PC-3 (cell line): Measurements from ENCODE around the gene PITPNM3. TPM values are rescaled to one million over a fixed set of nuclear protein-coding genes. Genes with fewer than 3 reads are reported as not detected.

Source experiments
- ATAC-seq: fragments of 200-7000 bp; cut with Tn5 transposase; 2 replicates; pipeline ENCODE4 v1.9.1; 2020; ENCODE audit warnings: mild to moderate bottlenecking, moderate library complexity
- BruUV-seq: library from RNA; stranded (reverse); fragments of 400-500 nt; replicated peaks from 2 replicates; lab custom pipeline; 2021; lab: Mats Ljungman, UMichigan
- CTCF ChIA-PET: fragments of 300-600 bp; sonication (Branson Sonifier 250); formaldehyde crosslinking; loops from one replicate; lab custom pipeline; 2022; ENCODE audit warnings: antibody characterized with exemption; lab: Charles Lee
- POLR2A ChIA-PET: fragments of 300-600 bp; sonication (Branson Sonifier 250); formaldehyde crosslinking; loops from one replicate; lab custom pipeline; 2022; ENCODE audit warnings: antibody characterized with exemption; ENCODE audit not compliant: unreplicated experiment; lab: Charles Lee
- DNase-seq: peaks from one replicate; pipeline ENCODE4 v3.0.0-alpha.2; 2015
- H2AFZ ChIP-seq: fragments of 300-600 bp; sonication (generic); 2 replicates; pipeline ENCODE4 v1.6.0; 2016; ENCODE audit warnings: antibody characterized with exemption, low read length
- H3F3A ChIP-seq: fragments of 300-600 bp; sonication (generic); one replicate; pipeline ENCODE4 v1.6.0; 2017; ENCODE audit warnings: antibody characterized with exemption, low read length, control low read depth, mild to moderate bottlenecking; ENCODE audit not compliant: unreplicated experiment
- H3K27ac ChIP-seq: fragments of 300-600 bp; sonication (generic); 2 replicates; pipeline ENCODE4 v1.5.1; 2016; ENCODE audit warnings: mild to moderate bottlenecking, low read length
- H3K27me3 ChIP-seq: fragments of 300-600 bp; sonication (generic); 2 replicates; pipeline ENCODE4 v1.6.1; 2016; ENCODE audit warnings: low read length, mixed read lengths
- H3K36me3 ChIP-seq: fragments of 300-600 bp; sonication (generic); 2 replicates; pipeline ENCODE4 v1.6.1; 2016; ENCODE audit warnings: low read depth, mixed run types, low read length, mixed read lengths
- H3K4me1 ChIP-seq: fragments of 300-600 bp; sonication (generic); 2 replicates; pipeline ENCODE4 v1.5.1; 2016; ENCODE audit warnings: low read length; ENCODE audit not compliant: insufficient read depth
- H3K4me2 ChIP-seq: fragments of 300-600 bp; sonication (generic); 2 replicates; pipeline ENCODE4 v1.6.0; 2016; ENCODE audit warnings: low read length
- H3K4me3 ChIP-seq: fragments of 300-600 bp; sonication (generic); 2 replicates; pipeline ENCODE4 v1.5.1; 2016; ENCODE audit warnings: mild to moderate bottlenecking, low read length, mixed read lengths
- H3K79me2 ChIP-seq: fragments of 300-600 bp; sonication (generic); 2 replicates; pipeline ENCODE4 v1.6.1; 2017; ENCODE audit warnings: low read length, mixed read lengths
- H3K9ac ChIP-seq: fragments of 300-600 bp; sonication (generic); 2 replicates; pipeline ENCODE4 v1.6.0; 2016; ENCODE audit warnings: mild to moderate bottlenecking, low read length
- H3K9me2 ChIP-seq: fragments of 300-600 bp; sonication (generic); replicated peaks from 2 replicates; pipeline ENCODE4 v1.6.1; 2016; ENCODE audit warnings: mixed run types, low read length, mixed read lengths
- H3K9me3 ChIP-seq: fragments of 300-600 bp; sonication (generic); 2 replicates; pipeline ENCODE4 v1.6.1; 2016; ENCODE audit warnings: low read length, mixed read lengths
- H4K20me1 ChIP-seq: fragments of 300-600 bp; sonication (generic); 2 replicates; pipeline ENCODE4 v1.6.1; 2016; ENCODE audit warnings: low read length, mixed read lengths
- EZH2 ChIP-seq: fragments of 300-600 bp; sonication (generic); IDR thresholded peaks from one replicate; pipeline ENCODE4 v1.6.1; 2017; ENCODE audit warnings: antibody characterized with exemption, mild to moderate bottlenecking, low read length; ENCODE audit not compliant: unreplicated experiment
- EZH2phosphoT487 ChIP-seq: fragments of 300-600 bp; sonication (generic); IDR thresholded peaks from 2 replicates; pipeline ENCODE4 v1.6.1; 2018; ENCODE audit warnings: mild to moderate bottlenecking, antibody characterized with exemption, low read length, borderline replicate concordance
- intact Hi-C: fragments of 100-400 bp; cut with micrococcal nuclease; formaldehyde crosslinking; loops from 2 replicates; pipeline ENCODE4 v1.9.0; 2023
- total RNA-seq: library from RNA; depleted of rRNA; stranded (reverse); fragments of >200 nt; gene quantifications from 2 replicates; pipeline ENCODE4 v1.2.3, GENCODE V29; 2014
- TF ChIP-seq, protein P1 (sequence below): fragments of 300-600 bp; sonication (generic); conservative IDR thresholded peaks from 2 replicates; pipeline ENCODE4 v1.5.1; 2017; ENCODE audit warnings: antibody characterized with exemption, low read depth, mild to moderate bottlenecking, low read length

PITPNM3 gene
- total RNA-seq, 1 experiment from 2014 or later, result 7.1 TPM

DNA sequence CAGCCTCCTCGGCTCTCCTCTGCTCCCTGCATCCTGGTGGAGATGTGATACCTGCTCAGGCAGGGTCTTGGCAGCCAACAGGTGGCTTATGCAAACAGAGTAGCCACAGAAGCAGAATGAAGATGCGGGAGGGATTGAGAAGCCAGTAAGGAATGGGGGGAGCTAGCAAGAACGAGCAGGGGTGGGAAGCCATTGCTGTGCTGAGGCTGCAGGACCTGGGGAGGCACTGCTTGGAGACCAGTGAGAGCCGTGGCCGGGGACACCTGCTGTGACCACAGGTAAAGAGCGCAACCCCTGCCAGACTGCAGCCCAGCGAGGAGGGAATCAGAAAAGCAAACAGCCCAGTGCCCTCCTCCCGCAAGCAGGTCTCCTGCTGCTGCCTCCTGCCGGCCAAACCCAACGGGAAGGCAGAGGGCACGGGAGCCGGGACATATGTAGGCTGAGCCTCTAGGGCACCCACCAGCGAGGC is 136.1 kb downstream of the PITPNM3 start:
- Histone ChIP-seq H3K9ac (no peak overlapping the region), H3K79me2 (no peaks in the 10 kb centered on the region), H3F3A (no peaks in the 10 kb centered on the region), H4K20me1 (no peaks in the 10 kb centered on the region), H3K4me2 (peak overlapping the region; percentile 16; the same call in 1 of the 2 replicates), H3K27ac (no peak overlapping the region), H3K9me2 (no peaks in the 10 kb centered on the region), H3K36me3 (no peaks in the 10 kb centered on the region), H3K4me1 (no peaks in the 10 kb centered on the region), H2AFZ (0 out of 2 replicates have a peak overlapping the region, but pooled peaks have one; percentile 30), H3K27me3 (no peaks in the 10 kb centered on the region), H3K4me3 (no peak overlapping the region), H3K9me3 (no peaks in the 10 kb centered on the region)
- CTCF ChIA-PET, result no interaction called here
- POLR2A ChIA-PET, result no interaction called here
- TF ChIP-seq EZH2phosphoT487 (no peak), EZH2 (no peak)
- TF ChIP-seq, protein P1, sequence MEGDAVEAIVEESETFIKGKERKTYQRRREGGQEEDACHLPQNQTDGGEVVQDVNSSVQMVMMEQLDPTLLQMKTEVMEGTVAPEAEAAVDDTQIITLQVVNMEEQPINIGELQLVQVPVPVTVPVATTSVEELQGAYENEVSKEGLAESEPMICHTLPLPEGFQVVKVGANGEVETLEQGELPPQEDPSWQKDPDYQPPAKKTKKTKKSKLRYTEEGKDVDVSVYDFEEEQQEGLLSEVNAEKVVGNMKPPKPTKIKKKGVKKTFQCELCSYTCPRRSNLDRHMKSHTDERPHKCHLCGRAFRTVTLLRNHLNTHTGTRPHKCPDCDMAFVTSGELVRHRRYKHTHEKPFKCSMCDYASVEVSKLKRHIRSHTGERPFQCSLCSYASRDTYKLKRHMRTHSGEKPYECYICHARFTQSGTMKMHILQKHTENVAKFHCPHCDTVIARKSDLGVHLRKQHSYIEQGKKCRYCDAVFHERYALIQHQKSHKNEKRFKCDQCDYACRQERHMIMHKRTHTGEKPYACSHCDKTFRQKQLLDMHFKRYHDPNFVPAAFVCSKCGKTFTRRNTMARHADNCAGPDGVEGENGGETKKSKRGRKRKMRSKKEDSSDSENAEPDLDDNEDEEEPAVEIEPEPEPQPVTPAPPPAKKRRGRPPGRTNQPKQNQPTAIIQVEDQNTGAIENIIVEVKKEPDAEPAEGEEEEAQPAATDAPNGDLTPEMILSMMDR, result peak; percentile 60
- intact Hi-C loops, result loop anchor here (5.0 kb wide), 1 partner anchor 913 kb away; no protein-coding TSS in a partner anchor
- DNase-seq, result peak; percentile 43
- peak; percentile 54 for ATAC-seq
- BruUV-seq, result no TSS peak

DNA sequence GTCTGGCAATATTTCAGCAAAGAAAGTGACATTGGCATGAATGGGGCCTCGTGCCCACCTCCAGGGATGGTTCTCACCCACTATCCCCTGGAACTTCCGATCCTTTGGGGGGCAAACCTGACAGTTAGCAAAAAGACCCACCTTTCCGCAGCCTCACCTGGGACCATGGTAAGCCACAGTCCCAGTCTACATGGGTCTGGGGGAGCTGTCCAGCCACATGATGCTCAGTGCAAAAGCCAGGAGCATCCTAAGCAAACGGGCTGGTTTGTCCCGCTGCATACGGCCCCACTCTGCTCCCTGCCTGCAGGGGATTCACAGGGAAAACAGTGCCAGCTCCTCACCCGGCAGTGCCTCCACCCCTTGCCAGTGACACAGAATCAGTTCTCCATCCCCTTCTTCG is 140.7 kb downstream of the PITPNM3 start:
- BruUV-seq, result no TSS peak
- POLR2A ChIA-PET, result no interaction called here
- no peak overlapping the region for H3K4me3 ChIP-seq

More for the DNA sequence above, 140.7 kb downstream of the PITPNM3 start:
- H2AFZ ChIP-seq, result no peak overlapping the region
- no peaks in the 10 kb centered on the region for H3K9me2 ChIP-seq
- no peaks in the 10 kb centered on the region for H4K20me1 ChIP-seq
- no peak overlapping the region for H3K27ac ChIP-seq
- H3K36me3 ChIP-seq, result no peaks in the 10 kb centered on the region
- H3K4me1 ChIP-seq, result no peaks in the 10 kb centered on the region
- TF ChIP-seq, protein P1, result no peak
- TF ChIP-seq EZH2 (no peak), EZH2phosphoT487 (no peak)
- DNase-seq (no peak), ATAC-seq (no peak)
- intact Hi-C loops, result no loop called here
- H3K9me3 ChIP-seq, result no peaks in the 10 kb centered on the region
- no peak overlapping the region for H3K9ac ChIP-seq
- CTCF ChIA-PET, result no interaction called here
- no peaks in the 10 kb centered on the region for H3K27me3 ChIP-seq
- no peak overlapping the region for H3K4me2 ChIP-seq
- H3F3A ChIP-seq, result no peaks in the 10 kb centered on the region
- H3K79me2 ChIP-seq, result no peaks in the 10 kb centered on the region
